Mammary epithelial cell (primary cell): Measurements from ENCODE around the gene FOXI1.

Source experiments
- EZH2 ChIP-seq: IDR thresholded peaks from 2 replicates; pipeline ENCODE4 v1.6.1; 2012; ENCODE audit warnings: low read length, inconsistent platforms, borderline replicate concordance
- TF ChIP-seq, protein P1 (sequence below), 2 donors: IDR thresholded peaks in 1 of 2; conservative IDR thresholded peaks in 1 of 2; 2 replicates each; pipeline ENCODE4 v1.5.1; 2011 to 2012; ENCODE audit warnings: inconsistent platforms in 2 of 2, low read length in 2 of 2, mild to moderate bottlenecking in 2 of 2, control low read depth in 1 of 2, low read depth in 1 of 2; ENCODE audit not compliant: insufficient read depth in 1 of 2; ENCODE audit errors: extremely low read depth in 1 of 2

DNA sequence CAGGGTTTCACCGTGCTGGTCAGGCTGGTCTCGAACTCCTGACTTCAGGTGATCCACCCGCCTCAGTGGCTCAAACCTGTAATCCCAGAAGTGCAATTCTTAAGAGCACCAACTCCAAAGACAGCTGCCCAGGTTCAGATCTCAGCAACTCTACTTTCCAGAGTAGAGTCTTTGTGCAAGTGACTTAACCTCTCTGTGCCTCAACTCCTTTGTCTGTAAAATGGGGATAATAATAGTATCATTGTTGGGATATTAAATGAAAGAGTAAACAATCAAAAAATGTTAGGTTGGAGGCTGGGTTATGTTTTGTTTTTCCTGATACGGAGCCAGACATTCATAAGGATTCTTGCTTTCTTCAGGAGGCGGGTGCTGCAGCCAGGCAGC lies 45.0 kb downstream of the FOXI1 start:
- TF ChIP-seq, protein P1, sequence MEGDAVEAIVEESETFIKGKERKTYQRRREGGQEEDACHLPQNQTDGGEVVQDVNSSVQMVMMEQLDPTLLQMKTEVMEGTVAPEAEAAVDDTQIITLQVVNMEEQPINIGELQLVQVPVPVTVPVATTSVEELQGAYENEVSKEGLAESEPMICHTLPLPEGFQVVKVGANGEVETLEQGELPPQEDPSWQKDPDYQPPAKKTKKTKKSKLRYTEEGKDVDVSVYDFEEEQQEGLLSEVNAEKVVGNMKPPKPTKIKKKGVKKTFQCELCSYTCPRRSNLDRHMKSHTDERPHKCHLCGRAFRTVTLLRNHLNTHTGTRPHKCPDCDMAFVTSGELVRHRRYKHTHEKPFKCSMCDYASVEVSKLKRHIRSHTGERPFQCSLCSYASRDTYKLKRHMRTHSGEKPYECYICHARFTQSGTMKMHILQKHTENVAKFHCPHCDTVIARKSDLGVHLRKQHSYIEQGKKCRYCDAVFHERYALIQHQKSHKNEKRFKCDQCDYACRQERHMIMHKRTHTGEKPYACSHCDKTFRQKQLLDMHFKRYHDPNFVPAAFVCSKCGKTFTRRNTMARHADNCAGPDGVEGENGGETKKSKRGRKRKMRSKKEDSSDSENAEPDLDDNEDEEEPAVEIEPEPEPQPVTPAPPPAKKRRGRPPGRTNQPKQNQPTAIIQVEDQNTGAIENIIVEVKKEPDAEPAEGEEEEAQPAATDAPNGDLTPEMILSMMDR (conservative IDR thresholded peaks at IDR 0.05 in 1 of 2, IDR thresholded peaks at IDR 0.05 in 1 of 2; ENCODE audit: extremely low read depth in 1 of 2, insufficient read depth in 1 of 2, low read depth in 1 of 2, low read length in 2 of 2): no peak
- TF ChIP-seq EZH2: no peak
